H1 (cell line): Measurements from ENCODE around the gene RAB7B.

Experiments used
- CBX5 ChIP-seq: fragments of 300-800, 300-1000 bp; sonication (generic); IDR thresholded peaks from 2 replicates; pipeline ENCODE4 v1.7.1; 2016; ENCODE audit warnings: antibody characterized with exemption, low read length, low read depth
- CTCF ChIP-seq, 3 experiments: IDR thresholded peaks; 1 replicate in 2 of 3; 2 replicates in 1 of 3; pipeline versions ENCODE4 v1.5.1 to v1.6.1; 2011; ENCODE audit warnings: low read length in 3 of 3, mild to moderate bottlenecking in 3 of 3, inconsistent platforms in 2 of 3, low read depth in 1 of 3, moderate library complexity in 1 of 3; ENCODE audit not compliant: insufficient read depth in 1 of 3; ENCODE audit errors: control extremely low read depth in 1 of 3
- EP300 ChIP-seq, 2 experiments: IDR thresholded peaks; 1 replicate in 1 of 2; 2 replicates in 1 of 2; pipeline ENCODE4 v1.6.1; 2011 to 2012; ENCODE audit warnings: low read depth in 2 of 2, low read length in 2 of 2, mild to moderate bottlenecking in 2 of 2, borderline replicate concordance in 1 of 2, inconsistent platforms in 1 of 2, moderate library complexity in 1 of 2
- MAX ChIP-seq: IDR thresholded peaks from 2 replicates; pipeline ENCODE4 v1.6.1; 2012; ENCODE audit warnings: inconsistent platforms
- POLR2A ChIP-seq, 2 experiments: IDR thresholded peaks; 1 replicate in 1 of 2; 2 replicates in 1 of 2; pipeline ENCODE4 v1.6.1; 2011; ENCODE audit warnings: low read depth in 2 of 2, low read length in 2 of 2, mild to moderate bottlenecking in 2 of 2; ENCODE audit errors: control extremely low read depth in 1 of 2
- POLR2AphosphoS5 ChIP-seq: IDR thresholded peaks from 2 replicates; pipeline ENCODE4 v1.6.1; 2011; ENCODE audit warnings: low read depth, low read length
- RFX5 ChIP-seq: IDR thresholded peaks from 2 replicates; pipeline ENCODE4 v1.6.1; 2011; ENCODE audit warnings: low read depth, low read length, improper control_type of control experiment, borderline replicate concordance

DNA sequence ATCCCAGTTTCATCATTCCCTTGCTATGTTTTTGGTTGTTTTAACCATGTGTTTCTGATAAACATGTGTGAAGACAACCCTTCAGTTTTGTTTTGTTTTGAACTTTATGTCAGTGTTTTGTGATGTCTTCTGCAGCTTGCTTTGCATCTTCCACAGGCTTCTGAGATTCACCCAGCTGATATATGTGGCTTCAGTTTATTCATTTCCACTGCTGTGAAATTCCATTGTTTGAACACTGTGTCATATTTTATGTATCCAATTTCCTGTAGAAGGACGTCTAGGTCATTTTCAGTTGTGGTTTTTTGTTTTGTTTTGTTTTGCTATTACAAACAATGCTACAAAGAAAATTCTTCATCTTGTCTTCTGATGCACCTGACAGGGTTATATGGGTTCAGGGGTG lies 32.7 kb downstream of the RAB7B start:
- TF ChIP-seq CTCF (IDR thresholded peaks at IDR 0.05; ENCODE audit: control extremely low read depth in 1 of 3, insufficient read depth in 1 of 3, low read depth in 1 of 3, low read length in 3 of 3) (no peak), RFX5 (no peak), CBX5 (no peak), POLR2A (IDR thresholded peaks at IDR 0.05; ENCODE audit: control extremely low read depth in 1 of 2, low read depth in 2 of 2, low read length in 2 of 2) (no peak), POLR2AphosphoS5 (no peak), EP300 (IDR thresholded peaks at IDR 0.05; ENCODE audit: borderline replicate concordance in 1 of 2, low read depth in 2 of 2, low read length in 2 of 2) (no peak), MAX (no peak)
